Measurements from ENCODE around the gene PPP1R14C. TPM values are rescaled to one million over a fixed set of nuclear protein-coding genes. Genes with fewer than 3 reads are reported as not detected.
A peak's percentile ranks its signal among the peaks of the same experiment; 100 is the strongest.

PPP1R14C gene, protein sequence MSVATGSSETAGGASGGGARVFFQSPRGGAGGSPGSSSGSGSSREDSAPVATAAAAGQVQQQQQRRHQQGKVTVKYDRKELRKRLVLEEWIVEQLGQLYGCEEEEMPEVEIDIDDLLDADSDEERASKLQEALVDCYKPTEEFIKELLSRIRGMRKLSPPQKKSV
- polyA plus RNA-seq (ENCODE audit: insufficient read length in 3 of 3): 10 to 100 TPM; 21.7 to 30.5 (median 27.6) TPM
- long read RNA-seq, donor 1, transcript PPP1R14C-201 (4 exons, 2,152 nt): major isoform, 6 of 12 reads
- long read RNA-seq, donor 1, partial matches to known transcripts: 6 of 12 reads
- long read RNA-seq, donor 1, other reads (novel, unspliced or antisense): 0 of 12 reads
- long read RNA-seq, donor 2, partial matches to known transcripts: 0 of 4 reads
- long read RNA-seq, donor 2, other reads (novel, unspliced or antisense): 0 of 4 reads
- long read RNA-seq, donor 3, transcript PPP1R14C-201 (4 exons, 2,152 nt): major isoform, 5 of 5 reads
- long read RNA-seq, donor 3, partial matches to known transcripts: 0 of 5 reads
- long read RNA-seq, donor 3, other reads (novel, unspliced or antisense): 0 of 5 reads
- long read RNA-seq, donor 4, transcript PPP1R14C-201 (4 exons, 2,152 nt): major isoform, 5 of 5 reads
- long read RNA-seq, donor 4, partial matches to known transcripts: 0 of 5 reads
- long read RNA-seq, donor 4, other reads (novel, unspliced or antisense): 0 of 5 reads
- long read RNA-seq, donor 5: 0 reads
- long read RNA-seq, donor 6, transcript PPP1R14C-201 (4 exons, 2,152 nt): major isoform, 19 of 19 reads
- long read RNA-seq, donor 6, partial matches to known transcripts: 0 of 19 reads
- long read RNA-seq, donor 6, other reads (novel, unspliced or antisense): 0 of 19 reads
- long read RNA-seq, donor 7, transcript PPP1R14C-201 (4 exons, 2,152 nt): major isoform, 12 of 17 reads
- long read RNA-seq, donor 7, partial matches to known transcripts: 5 of 17 reads
- long read RNA-seq, donor 7, other reads (novel, unspliced or antisense): 0 of 17 reads
- long read RNA-seq, donor 8: 0 reads
- long read RNA-seq, donor 9, transcript PPP1R14C-201 (4 exons, 2,152 nt): major isoform, 10 of 19 reads
- long read RNA-seq, donor 9, partial matches to known transcripts: 9 of 19 reads
- long read RNA-seq, donor 9, other reads (novel, unspliced or antisense): 0 of 19 reads
- long read RNA-seq, donor 10, transcript PPP1R14C-201 (4 exons, 2,152 nt): major isoform, 6 of 14 reads
- long read RNA-seq, donor 10, partial matches to known transcripts: 8 of 14 reads
- long read RNA-seq, donor 10, other reads (novel, unspliced or antisense): 0 of 14 reads
- long read RNA-seq, donor 11, partial matches to known transcripts: 20 of 24 reads
- long read RNA-seq, donor 11, other reads (novel, unspliced or antisense): 0 of 24 reads
- long read RNA-seq, donor 12, transcript PPP1R14C-201 (4 exons, 2,152 nt): major isoform, 7 of 7 reads
- long read RNA-seq, donor 12, partial matches to known transcripts: 0 of 7 reads
- long read RNA-seq, donor 12, other reads (novel, unspliced or antisense): 0 of 7 reads
- long read RNA-seq, donor 13: 0 reads
- long read RNA-seq, donor 14, transcript PPP1R14C-201 (4 exons, 2,152 nt): major isoform, 5 of 23 reads
- long read RNA-seq, donor 14, partial matches to known transcripts: 18 of 23 reads
- long read RNA-seq, donor 14, other reads (novel, unspliced or antisense): 0 of 23 reads
- long read RNA-seq, donor 15, transcript PPP1R14C-201 (4 exons, 2,152 nt): major isoform, 5 of 16 reads
- long read RNA-seq, donor 15, partial matches to known transcripts: 11 of 16 reads
- long read RNA-seq, donor 15, other reads (novel, unspliced or antisense): 0 of 16 reads
- long read RNA-seq, donor 16, transcript PPP1R14C-201 (4 exons, 2,152 nt): major isoform, 15 of 31 reads
- long read RNA-seq, donor 16, partial matches to known transcripts: 16 of 31 reads
- long read RNA-seq, donor 16, other reads (novel, unspliced or antisense): 0 of 31 reads

- DNase-seq (ENCODE audit: extremely low read depth in 1 of 11, low read depth in 9 of 11, low spot score in 4 of 11): peak in 7 of 11 donors; percentile 27 to 64 (median 56)
Measured at GRCh38 chr6:150142670-150143515, at the start of gene PPP1R14C. TSS of gene PPP1R14C (plus strand) at chr6:150143044. CDS start at chr6:150143193, 149 bp downstream.

- no peak for DNase-seq (ENCODE audit: extremely low read depth in 1 of 11, low read depth in 9 of 11, low spot score in 4 of 11)
Measured at GRCh38 chr6:150093397-150093796, 49.4 kb upstream of the PPP1R14C start.

GRCh38 chr6:150098155-150098554 lies 44.7 kb upstream of the PPP1R14C start:
- no peak for DNase-seq (ENCODE audit: extremely low read depth in 1 of 11, low read depth in 9 of 11, low spot score in 4 of 11)

GRCh38 chr6:150099546-150099945 lies 43.3 kb upstream of the PPP1R14C start:
- no peak for DNase-seq (ENCODE audit: extremely low read depth in 1 of 11, low read depth in 9 of 11, low spot score in 4 of 11)

- DNase-seq (ENCODE audit: extremely low read depth in 1 of 11, low read depth in 9 of 11, low spot score in 4 of 11): no peak
Measured at GRCh38 chr6:150099953-150100352, 42.9 kb upstream of the PPP1R14C start.

DNA sequence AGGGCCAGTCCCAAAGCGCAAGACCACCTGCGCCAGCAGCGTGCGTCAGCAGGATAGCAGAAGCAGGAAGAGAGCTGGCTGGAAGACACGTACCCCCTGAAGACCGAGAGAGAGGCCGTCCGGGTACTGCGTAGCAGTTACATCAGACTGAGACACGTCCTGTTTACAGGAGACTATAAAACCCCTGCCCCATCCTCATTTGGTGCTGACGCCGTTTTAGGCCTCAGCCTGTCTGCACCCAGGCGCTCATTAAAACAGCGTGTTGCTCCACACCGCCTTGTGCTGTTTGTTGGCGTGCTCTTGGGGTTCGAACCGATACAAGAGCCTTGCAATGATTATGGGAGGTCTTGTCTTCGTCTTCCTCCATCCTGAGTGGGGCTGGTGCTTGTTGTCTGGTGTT lies 42.1 kb upstream of the PPP1R14C start:
- DNase-seq (ENCODE audit: extremely low read depth in 1 of 11, low read depth in 9 of 11, low spot score in 4 of 11): no peak

GRCh38 chr6:150102750-150103270 lies 40.0 kb upstream of the PPP1R14C start:
- DNase-seq (ENCODE audit: extremely low read depth in 1 of 11, low read depth in 9 of 11, low spot score in 4 of 11): no peak

- DNase-seq (ENCODE audit: extremely low read depth in 1 of 11, low read depth in 9 of 11, low spot score in 4 of 11): no peak
Measured at GRCh38 chr6:150112233-150112632, 30.6 kb upstream of the PPP1R14C start.

GRCh38 chr6:150115769-150116168 lies 27.1 kb upstream of the PPP1R14C start:
- DNase-seq (ENCODE audit: extremely low read depth in 1 of 11, low read depth in 9 of 11, low spot score in 4 of 11): no peak

DNA sequence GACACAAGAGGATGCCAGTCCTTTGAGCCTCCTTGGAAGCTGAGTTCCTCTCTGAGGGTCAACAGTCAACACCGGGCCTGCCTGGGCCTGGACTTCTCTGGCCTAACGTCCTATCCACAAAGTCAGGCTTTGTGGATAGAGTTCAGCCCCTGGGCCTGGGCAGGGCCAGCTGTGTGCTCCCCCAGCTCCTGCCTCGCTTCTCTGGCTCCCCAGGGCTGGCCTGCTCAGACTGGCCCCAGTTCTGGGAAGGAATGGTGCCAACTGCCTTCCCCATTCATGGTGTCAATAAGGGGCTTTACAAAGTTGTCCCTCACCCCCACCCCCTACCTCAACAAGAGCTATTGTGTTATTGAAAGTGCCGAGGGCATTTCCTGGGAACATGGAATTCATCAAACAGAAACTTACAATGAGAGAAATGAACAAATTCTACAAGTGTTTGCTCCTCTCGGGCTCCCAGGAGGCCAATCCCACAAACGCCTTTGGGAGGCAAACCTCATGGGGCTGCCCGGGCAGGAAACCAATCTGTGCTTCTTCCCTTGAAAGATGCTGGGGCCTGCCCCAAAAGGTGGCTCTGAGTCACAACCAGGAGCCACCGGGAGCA lies 26.5 kb upstream of the PPP1R14C start:
- no peak for DNase-seq (ENCODE audit: extremely low read depth in 1 of 11, low read depth in 9 of 11, low spot score in 4 of 11)

DNA sequence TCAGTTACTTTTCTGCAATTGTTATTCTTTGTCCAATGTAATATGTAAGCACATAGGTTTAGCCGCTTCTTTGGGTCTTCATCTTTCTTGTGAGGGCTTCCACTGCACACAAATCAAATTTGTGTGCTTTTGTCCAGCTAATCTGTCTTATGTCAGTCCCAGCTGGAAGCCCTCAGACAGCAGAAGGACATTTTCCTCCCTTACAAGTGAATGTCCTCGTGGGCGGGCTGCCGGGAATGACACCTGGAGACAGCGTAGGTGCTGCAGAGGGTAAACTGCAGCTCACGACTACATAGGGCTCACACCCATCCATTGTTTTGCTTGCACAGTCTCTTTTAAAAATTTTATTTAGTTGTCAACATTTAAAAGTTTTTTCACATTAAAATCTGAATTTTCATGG lies 24.6 kb upstream of the PPP1R14C start:
- peak in 2 of 11 donors; percentile 13 to 24 for DNase-seq (ENCODE audit: extremely low read depth in 1 of 11, low read depth in 9 of 11, low spot score in 4 of 11)

DNA sequence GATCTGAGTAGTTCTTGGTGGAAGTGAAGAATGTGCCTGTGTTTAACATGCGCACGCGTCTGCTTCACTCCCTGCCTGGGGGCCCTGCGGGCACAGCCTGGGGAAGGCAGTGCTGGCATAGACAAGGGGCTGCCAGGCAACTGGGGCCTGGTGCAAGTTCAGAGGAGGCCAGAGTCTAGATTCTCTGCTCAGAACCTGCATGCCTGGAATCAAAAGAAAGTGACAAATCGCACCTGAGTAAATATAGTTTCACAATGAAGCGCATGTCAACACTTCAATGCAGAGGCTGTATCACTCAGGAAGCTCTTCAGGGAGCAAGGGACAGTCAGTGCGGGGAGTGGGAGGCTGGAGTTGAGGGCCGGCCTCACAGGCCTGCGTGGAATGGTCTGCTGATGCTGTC lies 24.2 kb upstream of the PPP1R14C start:
- DNase-seq (ENCODE audit: extremely low read depth in 1 of 11, low read depth in 9 of 11, low spot score in 4 of 11): peak in 1 of 11 donors; percentile 7

- peak in 2 of 11 donors; percentile 12 to 18 for DNase-seq (ENCODE audit: extremely low read depth in 1 of 11, low read depth in 9 of 11, low spot score in 4 of 11)
Measured at GRCh38 chr6:150119173-150119572, 23.7 kb upstream of the PPP1R14C start.

DNA sequence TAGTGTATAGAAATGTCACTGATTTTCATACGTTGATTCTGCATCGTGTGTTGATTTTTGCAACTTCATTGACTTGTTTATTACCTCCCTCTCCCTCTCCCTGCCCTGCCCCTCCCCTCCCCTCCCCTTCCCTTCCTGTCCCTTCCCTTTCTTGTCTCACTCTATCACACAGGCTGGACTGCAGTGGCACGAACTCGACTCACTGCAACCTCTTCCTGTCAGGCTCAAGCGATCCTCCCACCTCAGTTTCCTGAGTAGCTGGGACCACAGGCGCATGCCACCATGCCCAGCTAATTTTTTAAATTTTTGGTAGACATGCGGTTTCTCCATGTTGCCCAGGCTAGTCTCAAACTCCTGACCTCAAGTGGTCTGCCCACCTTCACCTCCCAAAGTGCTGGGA lies 19.2 kb upstream of the PPP1R14C start:
- no peak for DNase-seq (ENCODE audit: extremely low read depth in 1 of 11, low read depth in 9 of 11, low spot score in 4 of 11)

- no peak for DNase-seq (ENCODE audit: extremely low read depth in 1 of 11, low read depth in 9 of 11, low spot score in 4 of 11)
Measured at GRCh38 chr6:150124235-150124634, 18.6 kb upstream of the PPP1R14C start.

GRCh38 chr6:150126641-150127291 lies 16.1 kb upstream of the PPP1R14C start:
- DNase-seq (ENCODE audit: extremely low read depth in 1 of 11, low read depth in 9 of 11, low spot score in 4 of 11): no peak
